Activated CD4-positive, alpha-beta memory T cell treated with anti-CD3 and anti-CD28 coated beads, Interleukin-2, amount 10 ng/mL, durations not matched to agents 7 days and 5 days (primary cell): ENCODE data around the gene PAQR9. TPM values are rescaled to one million over a fixed set of nuclear protein-coding genes. Genes with fewer than 3 reads are reported as not detected.

Experiments used
- CTCF ChIA-PET: fragments of 350-600 bp; sonication (Branson Sonifier 250); formaldehyde crosslinking; loops from one replicate; lab custom pipeline; 2021; ENCODE audit warnings: antibody characterized with exemption, inconsistent platforms; lab: Charles Lee
- POLR2A ChIA-PET: fragments of 350-600 bp; sonication (Branson Sonifier 250); formaldehyde crosslinking; loops from one replicate; lab custom pipeline; 2021; ENCODE audit warnings: antibody characterized with exemption; lab: Charles Lee
- DNase-seq: peaks from one replicate; pipeline ENCODE4 v3.0.0-alpha.2; 2020
- H3K27ac Mint-ChIP-seq: one replicate; pipeline ENCODE4 v1.8.0; 2021; ENCODE audit warnings: mild to moderate bottlenecking, mixed read lengths
- H3K27me3 Mint-ChIP-seq: one replicate; pipeline ENCODE4 v1.8.0; 2021; ENCODE audit warnings: mixed read lengths
- H3K36me3 Mint-ChIP-seq: one replicate; pipeline ENCODE4 v1.8.0; 2021; ENCODE audit warnings: low read depth, mixed read lengths
- H3K4me1 Mint-ChIP-seq: one replicate; pipeline ENCODE4 v1.8.0; 2021; ENCODE audit warnings: mixed read lengths
- H3K4me3 Mint-ChIP-seq: one replicate; pipeline ENCODE4 v1.8.0; 2021; ENCODE audit warnings: mild to moderate bottlenecking, mixed read lengths
- H3K9me3 Mint-ChIP-seq: one replicate; pipeline ENCODE4 v1.8.0; 2021; ENCODE audit warnings: mixed read lengths
- total RNA-seq, 2 experiments: library from RNA; stranded (reverse); gene quantifications; one replicate each; pipeline ENCODE4 v1.2.3, GENCODE V29; 2021

PAQR9 gene
- total RNA-seq, 2 experiments from 2014 or later, result not detected

- peak overlapping the region; percentile 61 for H3K27ac Mint-ChIP-seq
Observed at GRCh38 chr3:142945023-142945422, 18.5 kb downstream of the PAQR9 start.

GRCh38 chr3:142944342-142944741, 19.1 kb downstream of the PAQR9 start:
- H3K36me3 Mint-ChIP-seq, result no peaks in the 10 kb centered on the region
- H3K27ac Mint-ChIP-seq, result peak overlapping the region; percentile 61
- peaks cover 26% of the 10 kb centered on the region for H3K4me1 Mint-ChIP-seq
- no peak for DNase-seq
- ChIA-PET POLR2A (interaction anchor here (0.7 to 2.3 kb wide), 4 partner anchors 11 to 366 kb away, joined by 3 to 32 read pairs (median 4); partner anchors contain the start of genes ATR, PAQR9 and U2SURP), CTCF (interaction anchor here (0.9 to 2.2 kb wide), 3 partner anchors 13 to 115 kb away, joined by 3 to 8 read pairs (median 4); no protein-coding TSS in a partner anchor)
- peaks cover 8% of the 10 kb centered on the region for H3K27me3 Mint-ChIP-seq
- peak overlapping the region; percentile 64 for H3K4me3 Mint-ChIP-seq
- no peaks in the 10 kb centered on the region for H3K9me3 Mint-ChIP-seq

More at GRCh38 chr3:142945023-142945422, 18.5 kb downstream of the PAQR9 start:
- Mint-ChIP-seq H3K36me3 (no peaks in the 10 kb centered on the region), H3K9me3 (no peaks in the 10 kb centered on the region), H3K4me1 (peaks cover 26% of the 10 kb centered on the region), H3K27me3 (peaks cover 13% of the 10 kb centered on the region), H3K4me3 (peak overlapping the region; percentile 64)
- POLR2A ChIA-PET, result interaction anchor here (0.9 to 2.3 kb wide), 4 partner anchors 10 to 367 kb away, joined by 3 to 32 read pairs (median 3); partner anchors contain the start of genes ATR and U2SURP
- CTCF ChIA-PET, result interaction anchor here (1.5 to 2.2 kb wide), 2 partner anchors 14 to 50 kb away, joined by 4 to 8 read pairs; no protein-coding TSS in a partner anchor
- DNase-seq, result no peak

- CTCF ChIA-PET, result interaction anchor here (0.9 to 2.2 kb wide), 3 partner anchors 13 to 115 kb away, joined by 3 to 8 read pairs (median 4); no protein-coding TSS in a partner anchor
- peaks cover 26% of the 10 kb centered on the region for H3K4me1 Mint-ChIP-seq
- H3K27me3 Mint-ChIP-seq, result peaks cover 6% of the 10 kb centered on the region
- DNase-seq, result no peak
- no peaks in the 10 kb centered on the region for H3K36me3 Mint-ChIP-seq
- peak overlapping the region; percentile 64 for H3K4me3 Mint-ChIP-seq
- H3K27ac Mint-ChIP-seq, result peak overlapping the region; percentile 16
- no peaks in the 10 kb centered on the region for H3K9me3 Mint-ChIP-seq
- POLR2A ChIA-PET, result interaction anchor here (0.7 to 2.3 kb wide), 3 partner anchors 20 to 366 kb away, joined by 3 to 32 read pairs (median 4); partner anchors contain the start of genes ATR, PAQR9 and U2SURP
Observed at GRCh38 chr3:142943870-142944269, 19.6 kb downstream of the PAQR9 start.

GRCh38 chr3:142943349-142943748, 20.1 kb downstream of the PAQR9 start:
- Mint-ChIP-seq H3K4me3 (no peak overlapping the region), H3K4me1 (peaks cover 26% of the 10 kb centered on the region), H3K27ac (no peak overlapping the region), H3K27me3 (peaks cover 4% of the 10 kb centered on the region), H3K9me3 (no peaks in the 10 kb centered on the region), H3K36me3 (no peaks in the 10 kb centered on the region)
- ChIA-PET POLR2A (no interaction called here), CTCF (interaction anchor here (1.2 kb wide), 1 partner anchor 12 kb away, joined by 4 read pairs; no protein-coding TSS in a partner anchor)
- no peak for DNase-seq

- ChIA-PET CTCF (interaction anchor here (1.0 kb wide), 1 partner anchor 11 kb away, joined by 5 read pairs; no protein-coding TSS in a partner anchor), POLR2A (no interaction called here)
- H3K36me3 Mint-ChIP-seq, result no peaks in the 10 kb centered on the region
- no peak for DNase-seq
- peaks cover 17% of the 10 kb centered on the region for H3K4me1 Mint-ChIP-seq
- no peaks in the 10 kb centered on the region for H3K9me3 Mint-ChIP-seq
- H3K27ac Mint-ChIP-seq, result no peak overlapping the region
- H3K4me3 Mint-ChIP-seq, result no peak overlapping the region
- peaks cover 1% of the 10 kb centered on the region for H3K27me3 Mint-ChIP-seq
Observed at GRCh38 chr3:142941373-142942123, 21.9 kb downstream of the PAQR9 start.

GRCh38 chr3:142940472-142940871, 23.0 kb downstream of the PAQR9 start:
- Mint-ChIP-seq H3K4me1 (peaks cover 17% of the 10 kb centered on the region), H3K27ac (no peak overlapping the region), H3K9me3 (no peaks in the 10 kb centered on the region), H3K4me3 (no peak overlapping the region), H3K27me3 (peaks cover 1% of the 10 kb centered on the region), H3K36me3 (no peaks in the 10 kb centered on the region)
- CTCF ChIA-PET, result no interaction called here
- POLR2A ChIA-PET, result interaction anchor here (1.0 kb wide), 1 partner anchor 61 kb away, joined by 3 read pairs; the partner anchor contains the start of gene U2SURP
- no peak for DNase-seq

GRCh38 chr3:142940000-142940399, 23.5 kb downstream of the PAQR9 start:
- DNase-seq, result no peak
- Mint-ChIP-seq H3K27ac (no peak overlapping the region), H3K4me1 (peaks cover 14% of the 10 kb centered on the region), H3K4me3 (no peak overlapping the region), H3K36me3 (no peaks in the 10 kb centered on the region), H3K9me3 (no peaks in the 10 kb centered on the region), H3K27me3 (peaks cover 1% of the 10 kb centered on the region)
- CTCF ChIA-PET, result no interaction called here
- POLR2A ChIA-PET, result interaction anchor here (1.0 kb wide), 1 partner anchor 61 kb away, joined by 3 read pairs; the partner anchor contains the start of gene U2SURP

- DNase-seq, result no peak
- H3K4me1 Mint-ChIP-seq, result peaks cover 1% of the 10 kb centered on the region
- CTCF ChIA-PET, result interaction anchor here (0.6 kb wide), 1 partner anchor 32 kb away, joined by 4 read pairs; no protein-coding TSS in a partner anchor
- no peaks in the 10 kb centered on the region for H3K36me3 Mint-ChIP-seq
- H3K27me3 Mint-ChIP-seq, result peaks cover 1% of the 10 kb centered on the region
- no peaks in the 10 kb centered on the region for H3K9me3 Mint-ChIP-seq
- H3K27ac Mint-ChIP-seq, result no peak overlapping the region
- no peak overlapping the region for H3K4me3 Mint-ChIP-seq
- POLR2A ChIA-PET, result no interaction called here
Observed at GRCh38 chr3:142935963-142936362, 27.5 kb downstream of the PAQR9 start.

- Mint-ChIP-seq H3K4me1 (no peaks in the 10 kb centered on the region), H3K9me3 (no peaks in the 10 kb centered on the region), H3K27ac (no peak overlapping the region), H3K4me3 (no peak overlapping the region), H3K27me3 (peaks cover 1% of the 10 kb centered on the region), H3K36me3 (no peaks in the 10 kb centered on the region)
- no peak for DNase-seq
- ChIA-PET CTCF (no interaction called here), POLR2A (no interaction called here)
Observed at GRCh38 chr3:142934887-142935269, 28.6 kb downstream of the PAQR9 start.

GRCh38 chr3:142934128-142934886, 29.2 kb downstream of the PAQR9 start:
- CTCF ChIA-PET, result interaction anchor here (1.4 kb wide), 1 partner anchor 105 kb away, joined by 3 read pairs; no protein-coding TSS in a partner anchor
- Mint-ChIP-seq H3K4me3 (no peak overlapping the region), H3K9me3 (no peaks in the 10 kb centered on the region), H3K27ac (no peak overlapping the region), H3K4me1 (no peaks in the 10 kb centered on the region), H3K36me3 (no peaks in the 10 kb centered on the region), H3K27me3 (peaks cover 1% of the 10 kb centered on the region)
- POLR2A ChIA-PET, result no interaction called here
- no peak for DNase-seq

- POLR2A ChIA-PET, result interaction anchor here (1.2 kb wide), 2 partner anchors 14 to 207 kb away, joined by 3 read pairs; partner anchors contain the start of gene TRPC1
- H3K4me1 Mint-ChIP-seq, result no peaks in the 10 kb centered on the region
- CTCF ChIA-PET, result interaction anchor here (0.8 to 2.0 kb wide), 9 partner anchors 10 to 103 kb away, joined by 3 to 8 read pairs (median 4); no protein-coding TSS in a partner anchor
- H3K27ac Mint-ChIP-seq, result no peak overlapping the region
- no peaks in the 10 kb centered on the region for H3K36me3 Mint-ChIP-seq
- H3K9me3 Mint-ChIP-seq, result no peaks in the 10 kb centered on the region
- DNase-seq, result no peak
- peaks cover 16% of the 10 kb centered on the region for H3K27me3 Mint-ChIP-seq
- no peak overlapping the region for H3K4me3 Mint-ChIP-seq
Observed at GRCh38 chr3:142931222-142931621, 32.3 kb downstream of the PAQR9 start.

GRCh38 chr3:142930463-142930862, 33.0 kb downstream of the PAQR9 start:
- Mint-ChIP-seq H3K27ac (no peak overlapping the region), H3K36me3 (no peaks in the 10 kb centered on the region), H3K9me3 (no peaks in the 10 kb centered on the region), H3K4me3 (no peak overlapping the region), H3K4me1 (no peaks in the 10 kb centered on the region), H3K27me3 (peaks cover 20% of the 10 kb centered on the region)
- no peak for DNase-seq
- POLR2A ChIA-PET, result interaction anchor here (1.2 kb wide), 1 partner anchor 207 kb away, joined by 3 read pairs; the partner anchor contains the start of gene TRPC1
- CTCF ChIA-PET, result interaction anchor here (0.8 to 1.5 kb wide), 6 partner anchors 11 to 101 kb away, joined by 3 to 8 read pairs (median 4); no protein-coding TSS in a partner anchor
